Tibial artery (tissue), 4 donors: ENCODE results near the gene F13B.
"Not testable (repeated sequence)": the region's sequence is repeated elsewhere in the genome, so short reads cannot be mapped to it uniquely, and the experiment has no call there.

Experiments
- DNase-seq, 2 donors: peaks; one replicate each; pipeline ENCODE4 v3.0.0-alpha.2; 2019
- H3K27ac ChIP-seq, 2 donors: fragments of 200-600 bp; sonication (generic) in 1 of 2; 1 replicate in 1 of 2; 2 replicates in 1 of 2; pipeline ENCODE4 v1.5.1; 2018 to 2019; ENCODE audit warnings: mild to moderate bottlenecking in 1 of 2
- H3K27me3 ChIP-seq, 2 donors: fragments of 200-600 bp; sonication (generic) in 1 of 2; one replicate each; pipeline versions ENCODE4 v1.5.1 to v1.6.0; 2016 to 2019
- H3K36me3 ChIP-seq, 3 donors: fragments of 200-600 bp; sonication (generic) in 2 of 3; one replicate each; pipeline ENCODE4 v1.5.1; 2016 to 2019; ENCODE audit warnings: mild to moderate bottlenecking in 2 of 3
- H3K4me1 ChIP-seq, 4 donors: fragments of 200-600 bp; sonication (generic) in 2 of 4; 1 replicate in 3 of 4; 2 replicates in 1 of 4; pipeline ENCODE4 v1.5.1; 2016 to 2019
- H3K4me3 ChIP-seq, 2 donors: fragments of 200-600 bp; sonication (generic) in 1 of 2; 1 replicate in 1 of 2; 2 replicates in 1 of 2; pipeline ENCODE4 v1.5.1; 2018 to 2019; ENCODE audit warnings: mild to moderate bottlenecking in 2 of 2
- H3K9me3 ChIP-seq, 3 donors: fragments of 200-600 bp; sonication (generic) in 1 of 3; one replicate each; pipeline ENCODE4 v1.5.1; 2016 to 2019
- intact Hi-C: fragments of 100-400 bp; cut with DNase I; formaldehyde crosslinking; loops from one replicate; pipeline ENCODE4 v1.15.0; 2023; ENCODE audit warnings: low total_unique reads
- TF ChIP-seq, protein P1 (sequence below), 2 experiments: fragments of 200-600 bp in 1 of 2; fragments of 450-650 bp in 1 of 2; IDR thresholded peaks; one replicate each; pipeline ENCODE4 v1.5.1; 2017 to 2019; ENCODE audit warnings: antibody characterized with exemption in 2 of 2, mild to moderate bottlenecking in 1 of 2, moderate library complexity in 1 of 2

Gene F13B

DNA sequence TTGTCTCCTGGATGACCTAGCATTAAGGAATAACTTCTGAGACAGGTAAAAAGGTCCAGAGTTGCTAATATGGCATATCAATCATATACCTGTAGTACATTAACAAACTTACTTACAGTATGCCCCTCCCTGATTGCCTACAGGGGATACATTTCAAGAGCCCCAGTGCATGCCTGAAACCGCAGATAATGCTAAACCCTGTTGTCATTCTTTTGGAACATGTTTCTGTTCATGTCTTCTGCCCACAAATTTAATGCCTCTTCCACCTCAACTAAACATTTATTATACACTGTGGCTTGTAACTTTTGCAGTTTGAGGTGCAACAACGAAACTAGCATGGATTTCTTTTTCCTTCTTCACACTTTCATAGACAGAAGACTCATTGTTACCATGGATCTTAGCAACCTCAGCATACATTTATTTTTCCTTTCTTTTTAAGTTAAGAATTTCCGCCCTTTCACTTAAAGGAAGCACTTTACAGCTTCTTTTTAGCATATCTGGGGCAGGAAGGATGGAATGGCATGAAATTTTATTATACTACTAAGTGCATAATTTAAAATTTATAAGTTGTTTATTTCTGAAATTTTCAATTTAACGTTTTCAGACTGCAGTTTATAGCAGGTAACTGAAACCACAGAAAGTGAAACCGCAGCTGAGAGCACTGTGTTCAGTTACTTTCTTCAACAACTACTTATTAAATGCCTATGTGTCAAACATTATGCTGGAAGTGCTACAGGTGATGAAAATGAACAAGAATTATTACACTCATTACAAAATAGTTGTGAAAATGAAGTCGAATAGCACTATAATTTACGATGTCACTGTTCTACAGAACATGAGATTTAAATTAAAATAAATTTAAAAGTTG, 25.3 kb downstream of the F13B start:
- no peak overlapping the region for H3K27ac ChIP-seq
- H3K27me3 ChIP-seq = no peaks in the 10 kb centered on the region
- TF ChIP-seq, protein P1, sequence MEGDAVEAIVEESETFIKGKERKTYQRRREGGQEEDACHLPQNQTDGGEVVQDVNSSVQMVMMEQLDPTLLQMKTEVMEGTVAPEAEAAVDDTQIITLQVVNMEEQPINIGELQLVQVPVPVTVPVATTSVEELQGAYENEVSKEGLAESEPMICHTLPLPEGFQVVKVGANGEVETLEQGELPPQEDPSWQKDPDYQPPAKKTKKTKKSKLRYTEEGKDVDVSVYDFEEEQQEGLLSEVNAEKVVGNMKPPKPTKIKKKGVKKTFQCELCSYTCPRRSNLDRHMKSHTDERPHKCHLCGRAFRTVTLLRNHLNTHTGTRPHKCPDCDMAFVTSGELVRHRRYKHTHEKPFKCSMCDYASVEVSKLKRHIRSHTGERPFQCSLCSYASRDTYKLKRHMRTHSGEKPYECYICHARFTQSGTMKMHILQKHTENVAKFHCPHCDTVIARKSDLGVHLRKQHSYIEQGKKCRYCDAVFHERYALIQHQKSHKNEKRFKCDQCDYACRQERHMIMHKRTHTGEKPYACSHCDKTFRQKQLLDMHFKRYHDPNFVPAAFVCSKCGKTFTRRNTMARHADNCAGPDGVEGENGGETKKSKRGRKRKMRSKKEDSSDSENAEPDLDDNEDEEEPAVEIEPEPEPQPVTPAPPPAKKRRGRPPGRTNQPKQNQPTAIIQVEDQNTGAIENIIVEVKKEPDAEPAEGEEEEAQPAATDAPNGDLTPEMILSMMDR (IDR thresholded peaks at IDR 0.05) = no peak
- intact Hi-C loops = no loop called here
- H3K4me3 ChIP-seq = no peak overlapping the region
- H3K4me1 ChIP-seq = no peaks in the 10 kb centered on the region
- no peak for DNase-seq
- H3K9me3 ChIP-seq = no peaks in the 10 kb centered on the region
- H3K36me3 ChIP-seq = no peaks in the 10 kb centered on the region

DNA sequence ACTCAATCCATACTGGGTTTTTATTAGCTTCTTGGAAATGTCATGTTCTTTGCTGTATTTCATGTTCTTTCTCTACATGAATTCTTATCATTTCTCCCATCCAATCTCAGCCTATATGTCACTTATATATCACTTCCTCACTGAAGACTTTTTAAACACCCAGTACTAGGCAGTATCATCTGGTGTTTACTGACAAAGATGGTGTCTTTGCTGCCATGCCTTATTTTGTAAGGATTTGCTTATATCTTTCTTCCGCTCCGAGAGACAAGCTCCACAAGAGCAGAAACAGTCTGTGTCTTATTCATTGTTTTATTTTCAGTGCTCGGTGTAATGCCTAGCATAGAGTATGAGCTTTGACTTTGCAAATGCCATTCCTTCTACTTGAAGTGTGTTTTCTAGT, 30.2 kb downstream of the F13B start:
- H3K4me3 ChIP-seq = no peak overlapping the region
- H3K27ac ChIP-seq = no peak overlapping the region
- H3K9me3 ChIP-seq = no peaks in the 10 kb centered on the region
- DNase-seq = no peak
- H3K36me3 ChIP-seq = no peaks in the 10 kb centered on the region
- H3K4me1 ChIP-seq = no peaks in the 10 kb centered on the region
- no peaks in the 10 kb centered on the region for H3K27me3 ChIP-seq
- TF ChIP-seq, protein P1 (IDR thresholded peaks at IDR 0.05) = no peak
- intact Hi-C loops = no loop called here

DNA sequence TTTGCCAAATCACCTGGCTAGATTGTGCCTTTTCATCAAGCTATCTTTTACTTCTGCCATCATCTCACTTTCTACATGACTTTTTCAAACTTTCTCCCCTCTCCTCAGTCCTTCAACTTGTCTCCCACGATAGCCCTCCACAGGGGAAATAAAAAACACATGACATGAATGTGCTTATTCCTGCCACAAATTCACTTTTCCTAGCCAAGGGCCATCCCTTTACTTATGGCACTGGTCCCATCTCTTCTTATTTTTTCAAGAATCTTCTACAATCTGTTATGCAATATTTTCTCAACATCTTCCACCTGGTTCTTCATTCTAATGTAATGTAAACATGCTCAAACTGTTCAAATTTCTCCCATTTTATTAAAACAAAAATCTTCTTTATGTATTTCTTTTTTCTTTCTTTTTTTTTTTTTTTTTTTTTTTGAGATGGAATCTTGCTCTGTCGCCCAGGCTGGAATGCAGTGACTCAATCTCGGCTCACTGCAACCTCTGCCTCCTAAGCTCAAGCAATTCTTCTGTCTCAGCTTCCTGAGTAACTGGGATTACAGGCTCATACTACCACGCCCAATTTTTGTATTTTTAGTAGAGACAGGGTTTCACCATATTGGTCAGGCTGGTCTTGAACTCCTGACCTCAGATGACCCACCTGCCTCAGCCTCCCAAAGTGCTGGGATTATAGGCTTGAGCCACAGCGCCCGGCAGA, 32.3 kb downstream of the F13B start:
- DNase-seq, H3K4me1 ChIP-seq, H3K27me3 ChIP-seq, H3K27ac ChIP-seq, H3K4me3 ChIP-seq, H3K9me3 ChIP-seq, intact Hi-C loops, H3K36me3 ChIP-seq: not testable (repeated sequence)

DNA sequence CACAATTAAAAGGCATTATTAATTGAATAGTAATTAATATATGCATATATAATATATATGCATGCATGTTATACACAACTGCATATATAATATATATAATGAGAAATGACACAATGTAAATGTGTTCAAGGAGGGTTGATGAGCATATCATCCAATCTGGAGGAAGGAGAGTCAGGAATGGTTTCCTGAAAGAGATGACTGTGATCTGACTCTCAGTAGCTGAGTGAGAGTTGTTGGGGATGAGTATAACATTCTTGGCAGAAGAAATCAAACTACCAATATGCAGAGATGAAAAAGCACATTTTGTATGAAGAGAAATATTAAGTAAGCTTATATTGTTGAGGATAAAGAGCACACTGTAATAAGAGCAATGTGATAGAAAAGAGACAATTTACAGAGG, 37.3 kb downstream of the F13B start:
- TF ChIP-seq, protein P1 (IDR thresholded peaks at IDR 0.05) = no peak
- Histone ChIP-seq H3K27ac (no peak overlapping the region), H3K4me3 (no peak overlapping the region), H3K9me3 (no peaks in the 10 kb centered on the region), H3K27me3 (no peaks in the 10 kb centered on the region), H3K4me1 (no peaks in the 10 kb centered on the region), H3K36me3 (no peaks in the 10 kb centered on the region)
- intact Hi-C loops = no loop called here
- no peak for DNase-seq

DNA sequence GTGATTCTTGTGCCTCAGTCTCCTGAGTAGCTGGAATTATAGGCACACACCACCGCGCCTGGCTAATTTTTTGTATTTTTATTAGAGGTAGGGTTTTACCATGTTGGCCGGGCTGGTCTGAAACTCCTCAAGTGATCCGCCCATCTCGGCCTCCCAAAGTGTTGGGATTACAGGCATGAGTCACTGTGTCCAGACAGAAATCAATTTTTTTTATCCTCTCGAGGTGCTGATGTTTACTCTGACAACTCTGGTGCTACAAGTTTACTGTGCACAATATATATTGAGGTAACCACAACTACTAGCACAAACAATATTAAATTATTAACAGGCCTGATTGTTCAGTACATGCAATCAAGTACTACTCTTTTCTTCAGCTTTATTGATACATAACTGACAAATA, 39.7 kb downstream of the F13B start:
- H3K36me3 ChIP-seq = no peaks in the 10 kb centered on the region
- intact Hi-C loops = no loop called here
- no peaks in the 10 kb centered on the region for H3K9me3 ChIP-seq
- no peaks in the 10 kb centered on the region for H3K27me3 ChIP-seq
- H3K27ac ChIP-seq = no peak overlapping the region
- no peak overlapping the region for H3K4me3 ChIP-seq
- H3K4me1 ChIP-seq = no peaks in the 10 kb centered on the region
- DNase-seq = no peak
- TF ChIP-seq, protein P1 (IDR thresholded peaks at IDR 0.05) = no peak

DNA sequence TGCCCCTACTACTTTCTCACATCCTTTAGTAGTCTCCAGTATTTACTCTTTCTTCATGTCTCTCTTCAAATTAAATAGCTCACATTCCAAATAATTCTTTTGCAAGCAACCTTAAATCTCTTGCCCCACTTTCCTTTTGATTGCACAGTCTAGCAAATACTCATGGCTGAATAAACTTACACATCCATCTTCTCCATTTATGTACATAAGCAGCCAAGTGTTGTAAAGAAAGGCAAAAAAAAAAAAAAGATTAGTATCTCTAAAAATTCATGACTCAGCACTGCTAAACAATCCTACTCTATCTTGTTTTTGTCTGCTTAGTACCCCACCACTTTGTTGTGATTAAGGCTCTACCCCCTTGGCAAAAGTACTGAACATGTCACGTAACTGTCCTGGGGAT, 42.6 kb downstream of the F13B start:
- H3K4me3 ChIP-seq = no peak overlapping the region
- intact Hi-C loops = no loop called here
- TF ChIP-seq, protein P1 (IDR thresholded peaks at IDR 0.05) = no peak
- H3K36me3 ChIP-seq = no peaks in the 10 kb centered on the region
- no peak overlapping the region for H3K27ac ChIP-seq
- DNase-seq = no peak
- H3K4me1 ChIP-seq = no peaks in the 10 kb centered on the region
- no peaks in the 10 kb centered on the region for H3K9me3 ChIP-seq
- no peaks in the 10 kb centered on the region for H3K27me3 ChIP-seq
